OCI-LY7 (cell line): Measurements from ENCODE around the gene EVI5L.

ENCODE experiments used
- EZH2phosphoT487 ChIP-seq: fragments of 200-600 bp; sonication (generic); IDR thresholded peaks from 2 replicates; pipeline ENCODE4 v1.6.1; 2018; ENCODE audit warnings: low read depth, borderline replicate concordance, mild to moderate bottlenecking, mixed run types, antibody characterized with exemption, low read length, moderate library complexity, mixed read lengths
- TF ChIP-seq, protein P1 (sequence below): fragments of 200-600 bp; sonication (generic); conservative IDR thresholded peaks from 2 replicates; pipeline ENCODE4 v1.5.1; 2014; ENCODE audit warnings: mild to moderate bottlenecking, antibody characterized with exemption, low read length, moderate library complexity, mixed read lengths

DNA sequence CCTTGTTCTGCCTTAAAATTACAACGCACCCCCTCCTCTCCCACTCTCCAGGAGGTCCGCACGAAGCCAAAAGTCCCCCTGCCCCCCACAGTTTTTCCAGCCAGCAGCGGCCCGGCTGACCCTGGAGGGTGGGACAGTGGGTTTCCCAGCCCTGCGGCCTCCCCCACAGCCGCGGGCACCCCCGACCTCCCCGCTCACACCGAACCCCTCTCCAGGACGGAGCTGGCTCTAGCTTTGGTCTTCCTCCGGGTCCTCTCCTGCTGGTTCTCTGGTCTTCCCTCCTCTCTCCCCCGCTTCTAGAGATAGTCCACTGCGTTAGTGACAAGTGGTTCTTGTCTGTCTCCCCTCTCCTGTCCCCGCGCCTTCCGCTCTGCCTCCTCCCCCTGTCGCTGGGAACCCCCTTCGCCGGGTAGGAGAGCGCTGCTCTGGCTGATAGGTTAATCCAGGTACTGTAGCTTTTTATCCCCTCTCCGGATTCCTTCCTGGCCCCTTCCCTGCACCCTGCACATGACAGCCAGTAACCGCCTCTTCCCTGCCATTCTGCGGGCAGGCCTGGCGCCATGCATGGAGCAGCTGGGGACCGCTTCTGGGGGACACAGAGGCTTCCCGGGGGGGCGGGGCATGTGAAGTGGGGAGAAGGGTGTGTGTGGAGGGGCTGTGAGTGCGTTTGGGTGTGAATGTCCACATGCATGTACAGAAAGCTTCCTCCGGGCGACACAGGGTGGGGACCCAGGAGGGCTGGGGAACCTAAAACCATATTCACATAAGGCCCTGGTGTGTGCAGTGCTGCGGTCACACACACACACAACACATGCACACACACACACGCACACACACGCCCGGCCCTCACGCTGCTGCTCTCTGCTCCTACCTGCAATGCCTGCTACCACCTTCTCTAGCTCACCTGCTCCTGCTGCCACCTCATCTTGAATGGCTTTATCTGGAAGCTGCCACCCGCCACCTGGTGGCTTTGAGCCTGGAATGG lies 27.0 kb downstream of the EVI5L start:
- TF ChIP-seq, protein P1, sequence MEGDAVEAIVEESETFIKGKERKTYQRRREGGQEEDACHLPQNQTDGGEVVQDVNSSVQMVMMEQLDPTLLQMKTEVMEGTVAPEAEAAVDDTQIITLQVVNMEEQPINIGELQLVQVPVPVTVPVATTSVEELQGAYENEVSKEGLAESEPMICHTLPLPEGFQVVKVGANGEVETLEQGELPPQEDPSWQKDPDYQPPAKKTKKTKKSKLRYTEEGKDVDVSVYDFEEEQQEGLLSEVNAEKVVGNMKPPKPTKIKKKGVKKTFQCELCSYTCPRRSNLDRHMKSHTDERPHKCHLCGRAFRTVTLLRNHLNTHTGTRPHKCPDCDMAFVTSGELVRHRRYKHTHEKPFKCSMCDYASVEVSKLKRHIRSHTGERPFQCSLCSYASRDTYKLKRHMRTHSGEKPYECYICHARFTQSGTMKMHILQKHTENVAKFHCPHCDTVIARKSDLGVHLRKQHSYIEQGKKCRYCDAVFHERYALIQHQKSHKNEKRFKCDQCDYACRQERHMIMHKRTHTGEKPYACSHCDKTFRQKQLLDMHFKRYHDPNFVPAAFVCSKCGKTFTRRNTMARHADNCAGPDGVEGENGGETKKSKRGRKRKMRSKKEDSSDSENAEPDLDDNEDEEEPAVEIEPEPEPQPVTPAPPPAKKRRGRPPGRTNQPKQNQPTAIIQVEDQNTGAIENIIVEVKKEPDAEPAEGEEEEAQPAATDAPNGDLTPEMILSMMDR = no peak
- TF ChIP-seq EZH2phosphoT487 = no peak
